Measurements from ENCODE around the gene GPC1. TPM values are rescaled to one million over a fixed set of nuclear protein-coding genes. Genes with fewer than 3 reads are reported as not detected.
A peak's percentile ranks its signal among the peaks of the same experiment; 100 is the strongest.

The GPC1 gene
- total and polyA plus RNA-seq, 2 donors (not counting 3 experiments of a cell fraction or from before 2014, with no cell fraction given): 9.6 to 31.1 TPM

- H3K9me1 ChIP-seq (replicated peaks; ENCODE audit: control insufficient read depth, extremely low read depth, insufficient read depth, low read length): no peaks in the 10 kb centered on the region
- no peaks in the 10 kb centered on the region for H3K4me1 ChIP-seq (ENCODE audit: control insufficient read depth, extremely low read depth, insufficient read depth, low read length)
- no peak for DNase-seq (ENCODE audit: low read depth, low spot score)
- dilution Hi-C loops (cut with MboI; ENCODE audit: extremely low pct_ligation_motif_present, low sequenced_read_pairs): no loop called here
- H3K27me3 ChIP-seq (ENCODE audit: control insufficient read depth in 2 of 2, insufficient read depth in 2 of 2, low read length in 2 of 2): peaks cover 7 to 15% of the 10 kb centered on the region in 2 experiments
- ChIA-PET POLR2A (no interaction called here), CTCF (interaction anchor here (1.0 kb wide), 1 partner anchor 202 kb away, joined by 4 read pairs; no protein-coding TSS in a partner anchor)
- BruUV-seq (replicated peaks): no TSS peak
- H3K27ac ChIP-seq (ENCODE audit: insufficient read depth, low read depth, low read length): no peak overlapping the region
- no peaks in the 10 kb centered on the region for H3K36me3 ChIP-seq (ENCODE audit: control insufficient read depth in 2 of 2, extremely low read depth in 1 of 2, insufficient read depth in 2 of 2, low read length in 2 of 2)
- peak overlapping the region; percentile 12 to 36 (median 26) for H3K4me3 ChIP-seq (replicated peaks in 1 of 3; ENCODE audit: insufficient read depth in 1 of 3, low read depth in 1 of 3, low read length in 3 of 3)
- no peaks in the 10 kb centered on the region for H3K9me3 ChIP-seq (replicated peaks; ENCODE audit: control insufficient read depth, insufficient read depth, low read length)
- H3K9ac ChIP-seq (replicated peaks; ENCODE audit: extremely low read depth, insufficient read depth, low read length): no peak overlapping the region
- peak overlapping the region; percentile 80 for H2AFZ ChIP-seq (ENCODE audit: low read depth, low read length)
- intact Hi-C loops (cut with micrococcal nuclease): loop anchor here (1.0 to 5.0 kb wide), 6 partner anchors 18 to 410 kb away; partner anchors contain the start of genes NDUFA10 and RNPEPL1
- FAIRE-seq: no peak
- H3K79me2 ChIP-seq (ENCODE audit: control insufficient read depth, insufficient read depth, low read length): no peaks in the 10 kb centered on the region
- no peak for TF ChIP-seq MYC (IDR thresholded peaks at IDR 0.05; ENCODE audit: low read depth, low read length)
- TF ChIP-seq POLR2AphosphoS5 (IDR thresholded peaks at IDR 0.05; ENCODE audit: insufficient read depth, low read depth, low read length): peak; percentile 25
- peak overlapping the region; percentile 43 for H3K4me2 ChIP-seq (ENCODE audit: insufficient read depth, low read length)
- H4K20me1 ChIP-seq (replicated peaks; ENCODE audit: control insufficient read depth, extremely low read depth, insufficient read depth, low read length): no peaks in the 10 kb centered on the region
These were observed 571 bp upstream of the GPC1 start for GRCh38 chr2:240434728-240435456.

GRCh38 chr2:240435948-240436682 lies 652 bp downstream of the GPC1 start:
- H3K9ac ChIP-seq (replicated peaks; ENCODE audit: extremely low read depth, insufficient read depth, low read length): peak overlapping the region; percentile 14
- H3K4me1 ChIP-seq (ENCODE audit: control insufficient read depth, extremely low read depth, insufficient read depth, low read length): no peaks in the 10 kb centered on the region
- peak overlapping the region; percentile 26 to 47 (median 34) for H3K4me3 ChIP-seq (replicated peaks in 1 of 3; ENCODE audit: insufficient read depth in 1 of 3, low read depth in 1 of 3, low read length in 3 of 3)
- FAIRE-seq: peak; percentile 12
- no peaks in the 10 kb centered on the region for H3K79me2 ChIP-seq (ENCODE audit: control insufficient read depth, insufficient read depth, low read length)
- TF ChIP-seq JUN (IDR thresholded peaks at IDR 0.05; ENCODE audit: borderline replicate concordance, insufficient read depth, insufficient read length, low read depth) (no peak), EZH2 (IDR thresholded peaks at IDR 0.05; ENCODE audit: borderline replicate concordance, low read depth, low read length, severe bottlenecking) (no peak), GATA2 (IDR thresholded peaks at IDR 0.05; ENCODE audit: insufficient read depth, insufficient read length, low read depth, low read length) (no peak), MYC (IDR thresholded peaks at IDR 0.05; ENCODE audit: low read depth, low read length) (no peak), FOS (IDR thresholded peaks at IDR 0.05; ENCODE audit: borderline replicate concordance, insufficient read depth, low read length) (no peak), CTCF (IDR thresholded peaks at IDR 0.05; ENCODE audit: extremely low read depth in 1 of 2, insufficient read depth in 1 of 2, low read depth in 1 of 2, low read length in 2 of 2) (no peak), POLR2A (IDR thresholded peaks at IDR 0.05; ENCODE audit: low read depth, low read length) (no peak), MAX (IDR thresholded peaks at IDR 0.05; ENCODE audit: insufficient read depth, insufficient read length) (no peak), POLR2AphosphoS5 (IDR thresholded peaks at IDR 0.05; ENCODE audit: insufficient read depth, low read depth, low read length) (no peak)
- ChIA-PET CTCF (interaction anchor here (0.6 to 1.9 kb wide), 3 partner anchors 201 to 286 kb away, joined by 3 to 22 read pairs (median 7); no protein-coding TSS in a partner anchor), POLR2A (no interaction called here)
- no peak overlapping the region for H3K27ac ChIP-seq (ENCODE audit: insufficient read depth, low read depth, low read length)
- peak; percentile 22 for DNase-seq (ENCODE audit: low read depth, low spot score)
- H3K36me3 ChIP-seq (ENCODE audit: control insufficient read depth in 2 of 2, extremely low read depth in 1 of 2, insufficient read depth in 2 of 2, low read length in 2 of 2): no peaks in the 10 kb centered on the region
- intact Hi-C loops (cut with micrococcal nuclease): loop anchor here (1.0 to 5.0 kb wide), 6 partner anchors 17 to 411 kb away; partner anchors contain the start of genes NDUFA10 and RNPEPL1
- no peaks in the 10 kb centered on the region for H4K20me1 ChIP-seq (replicated peaks; ENCODE audit: control insufficient read depth, extremely low read depth, insufficient read depth, low read length)
- no peaks in the 10 kb centered on the region for H3K9me3 ChIP-seq (replicated peaks; ENCODE audit: control insufficient read depth, insufficient read depth, low read length)
- no peaks in the 10 kb centered on the region for H3K9me1 ChIP-seq (replicated peaks; ENCODE audit: control insufficient read depth, extremely low read depth, insufficient read depth, low read length)
- peak overlapping the region; percentile 62 for H2AFZ ChIP-seq (ENCODE audit: low read depth, low read length)
- dilution Hi-C loops (cut with MboI; ENCODE audit: extremely low pct_ligation_motif_present, low sequenced_read_pairs): no loop called here
- H3K4me2 ChIP-seq (ENCODE audit: insufficient read depth, low read length): peak overlapping the region; percentile 57
- H3K27me3 ChIP-seq (ENCODE audit: control insufficient read depth in 2 of 2, insufficient read depth in 2 of 2, low read length in 2 of 2): peaks cover 7 to 15% of the 10 kb centered on the region in 2 experiments
- BruUV-seq (replicated peaks): no TSS peak
